GM18520 (cell line): ENCODE results near the gene CCDC40.
"Not testable (repeated sequence)": the region's sequence is repeated elsewhere in the genome, so short reads cannot be mapped to it uniquely, and the experiment has no call there.

ENCODE experiments used
- ATAC-seq: cut with Tn5 transposase; IDR thresholded peaks from one replicate; pipeline ENCODE4 v1.9.1; 2021; ENCODE audit not compliant: unreplicated experiment

Gene CCDC40

DNA sequence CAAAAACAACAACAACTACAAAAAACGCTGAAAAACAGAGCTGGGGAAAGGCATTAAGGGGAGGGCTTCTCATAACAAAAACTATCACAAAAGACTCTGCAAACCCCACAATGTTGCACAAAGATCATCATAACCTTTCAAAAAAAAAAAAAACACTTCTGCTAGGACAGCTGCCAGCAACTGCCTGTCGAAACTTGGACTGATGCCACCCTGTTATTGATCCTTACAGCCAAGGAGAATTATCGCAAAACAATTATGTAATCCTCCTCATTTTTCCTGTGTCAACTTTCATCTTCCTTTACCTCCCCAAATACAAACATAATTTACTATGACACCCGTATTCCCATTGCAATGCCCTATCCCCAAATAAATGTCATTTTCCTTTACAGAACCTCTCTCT is 9.3 kb downstream of the CCDC40 start:
- no peak for ATAC-seq

DNA sequence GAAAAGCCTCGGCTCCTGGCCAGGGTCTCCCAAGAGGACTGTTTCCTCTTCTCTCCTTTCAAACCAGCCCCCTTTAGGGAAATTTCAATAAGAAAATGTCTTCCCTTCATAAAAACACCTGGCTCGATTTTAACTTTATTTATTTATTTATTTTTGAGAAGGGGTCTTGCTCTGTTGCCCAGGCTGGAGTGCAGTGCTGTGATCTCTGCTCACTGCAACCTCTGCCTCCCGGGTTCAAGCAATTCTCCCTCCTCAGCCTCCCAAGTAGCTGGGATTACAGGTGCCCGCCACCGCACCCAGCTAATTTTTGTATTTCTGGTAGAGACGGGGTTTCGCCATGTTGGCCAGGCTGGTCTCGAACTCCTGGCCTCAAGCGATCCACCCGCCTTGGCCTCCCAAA is 10.3 kb downstream of the CCDC40 start:
- ATAC-seq: not testable (repeated sequence)

DNA sequence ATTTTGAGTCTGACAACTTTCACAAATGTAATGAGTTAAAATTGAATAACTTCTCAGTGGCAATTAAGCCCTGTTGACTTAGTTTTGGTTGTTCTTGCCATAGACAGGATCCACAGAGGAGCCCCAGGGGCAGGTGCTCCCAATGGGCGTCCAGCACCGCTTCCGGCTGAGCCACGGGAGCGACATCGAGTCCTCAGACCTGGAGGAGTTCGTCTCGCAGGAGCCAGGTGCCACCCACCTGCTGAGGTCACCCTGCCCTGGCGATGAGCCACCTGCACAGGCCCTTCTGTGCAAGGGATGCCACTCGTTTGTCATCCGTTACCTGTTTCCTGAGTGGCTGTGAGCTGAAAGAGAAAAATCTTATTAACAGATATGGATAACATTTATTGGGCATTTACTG is 10.7 kb downstream of the CCDC40 start:
- no peak for ATAC-seq

DNA sequence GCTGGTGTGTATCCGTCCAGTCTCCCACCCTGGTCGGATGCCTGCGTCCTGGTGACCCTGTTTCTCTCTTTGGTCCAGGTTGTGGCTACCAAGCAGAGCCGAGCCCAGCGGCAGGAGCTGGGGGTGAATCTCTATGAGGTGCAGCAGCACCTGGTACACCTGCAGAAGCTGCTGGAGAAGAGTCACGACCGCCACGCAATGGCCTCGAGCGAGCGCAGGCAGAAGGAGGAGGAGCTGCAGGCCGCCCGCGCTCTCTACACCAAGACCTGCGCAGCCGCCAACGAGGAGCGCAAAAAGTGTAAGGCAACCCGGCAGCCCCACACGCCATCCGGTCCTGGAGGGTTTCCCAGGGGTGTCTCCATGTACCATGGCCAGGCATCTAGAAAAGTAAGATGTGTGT is 13.5 kb downstream of the CCDC40 start:
- ATAC-seq: no peak

DNA sequence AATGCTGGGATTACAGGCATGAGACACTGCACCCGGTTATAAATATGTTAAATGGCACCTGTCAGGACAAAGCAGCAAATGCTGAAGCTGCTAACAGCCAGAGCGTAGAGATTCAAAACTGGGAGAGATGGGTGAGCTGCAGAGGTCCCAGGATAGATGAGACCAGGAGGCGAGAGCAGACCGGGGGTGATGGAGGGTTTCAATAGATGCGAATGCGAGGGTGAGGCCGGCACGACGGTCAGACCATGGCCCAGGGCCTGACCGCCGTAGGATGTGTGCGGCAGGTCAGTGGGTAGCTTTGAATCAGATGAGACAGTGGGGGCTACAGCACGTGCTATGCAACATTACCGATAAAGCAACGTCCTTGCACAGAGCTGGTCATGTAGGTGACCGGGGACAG is 14.3 kb downstream of the CCDC40 start:
- no peak for ATAC-seq

DNA sequence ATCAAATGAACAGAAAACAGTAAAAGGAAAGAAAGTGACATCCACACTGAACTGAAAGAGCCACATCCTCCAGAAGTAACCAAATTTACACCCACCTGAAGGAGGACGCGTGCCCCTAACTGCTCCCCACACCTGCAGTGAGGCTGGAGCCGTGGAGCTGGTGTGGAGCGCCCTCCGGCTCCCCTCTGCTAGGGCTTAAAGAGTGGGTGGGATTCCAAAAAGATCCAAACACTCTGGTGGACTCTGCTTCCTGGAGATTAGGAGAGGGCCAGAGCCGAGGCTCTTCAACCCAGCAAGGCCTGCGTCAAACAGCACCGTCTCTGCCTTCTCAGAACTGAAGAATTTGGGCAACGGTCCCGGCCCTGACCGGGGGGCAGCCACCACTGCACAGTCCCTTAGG is 15.2 kb downstream of the CCDC40 start:
- no peak for ATAC-seq

DNA sequence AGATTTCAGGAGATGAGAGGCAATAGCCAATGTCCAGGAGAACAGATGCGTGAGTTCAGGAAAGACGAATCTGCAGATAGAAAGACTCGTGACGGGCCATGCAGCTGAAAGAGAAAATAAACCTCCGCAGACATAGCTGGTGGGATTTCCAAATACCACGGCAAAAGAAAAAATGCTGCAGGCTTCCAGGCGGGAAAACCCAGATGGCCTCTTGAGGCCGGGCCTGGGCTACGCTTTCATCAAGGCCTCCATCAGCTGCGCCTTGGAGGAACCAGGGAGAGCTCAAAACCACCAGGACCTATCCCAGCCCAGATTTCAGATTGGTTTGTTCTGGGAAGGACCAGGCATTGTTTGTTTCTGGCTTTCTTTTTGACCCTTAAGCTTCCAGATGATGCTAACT is 16.7 kb downstream of the CCDC40 start:
- ATAC-seq: no peak

DNA sequence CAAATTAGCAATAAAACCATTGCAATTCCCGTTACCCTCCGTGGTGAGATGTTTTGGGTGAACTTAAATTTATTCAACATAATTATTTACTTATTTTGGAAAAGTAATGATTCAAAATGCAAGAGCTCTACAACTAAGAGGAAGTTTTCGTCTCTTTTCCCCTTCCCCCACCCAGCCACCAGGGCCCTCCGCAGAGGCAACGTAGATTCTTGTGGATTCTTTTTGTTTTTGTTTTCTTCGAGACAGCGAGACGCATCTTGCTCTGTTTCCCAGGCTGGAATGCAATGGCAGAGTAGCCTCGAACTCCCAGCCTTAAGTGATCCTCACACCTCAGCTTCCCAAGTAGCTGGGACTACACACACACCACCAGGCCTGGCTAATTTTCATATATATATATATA is 19.2 kb downstream of the CCDC40 start:
- no peak for ATAC-seq

DNA sequence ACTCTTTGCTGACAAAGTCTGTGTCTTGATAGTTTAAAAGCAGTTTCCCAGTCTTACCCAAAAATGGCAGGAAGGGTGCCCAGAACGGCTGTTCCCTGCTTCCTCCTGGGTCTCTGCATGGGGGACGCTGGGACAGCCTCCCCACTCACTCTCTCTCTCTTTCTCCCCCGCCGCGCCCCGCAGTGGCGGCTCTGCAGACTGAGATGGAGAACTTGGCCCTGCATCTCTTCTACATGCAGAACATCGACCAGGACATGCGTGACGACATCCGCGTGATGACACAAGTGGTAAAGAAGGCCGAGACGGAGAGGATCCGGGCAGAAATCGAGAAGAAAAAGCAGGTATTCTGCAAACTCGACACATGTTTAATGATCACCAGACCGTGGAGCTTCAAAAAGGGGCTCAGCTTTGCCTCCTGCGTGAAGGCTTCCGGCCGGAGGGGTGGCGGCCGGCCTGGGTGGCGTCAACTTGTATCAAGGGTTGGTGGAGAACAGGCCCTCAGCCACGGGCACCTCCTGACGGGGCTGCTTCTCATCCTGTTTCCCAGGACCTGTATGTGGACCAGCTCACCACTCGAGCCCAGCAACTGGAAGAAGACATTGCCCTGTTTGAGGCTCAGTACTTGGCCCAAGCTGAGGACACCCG is 22.0 kb downstream of the CCDC40 start:
- ATAC-seq: no peak

DNA sequence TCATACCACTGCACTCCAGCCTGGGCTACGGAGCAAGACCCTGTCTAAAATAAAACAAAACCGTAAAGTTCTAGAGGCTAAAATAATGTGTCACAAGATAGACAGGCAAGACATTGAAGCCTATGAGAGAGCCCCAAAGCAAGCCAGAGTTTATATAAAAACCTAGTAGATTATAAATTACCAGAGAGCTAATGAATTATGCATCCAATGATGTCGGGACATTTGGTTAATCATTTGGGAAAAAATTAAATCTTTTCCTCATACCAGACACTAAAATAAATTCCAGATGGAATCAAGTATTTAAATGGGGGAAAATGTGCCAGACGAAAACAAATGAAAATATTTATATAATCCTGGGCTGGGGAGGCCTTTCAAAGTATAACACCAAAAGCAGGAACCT is 24.2 kb downstream of the CCDC40 start:
- ATAC-seq: no peak

DNA sequence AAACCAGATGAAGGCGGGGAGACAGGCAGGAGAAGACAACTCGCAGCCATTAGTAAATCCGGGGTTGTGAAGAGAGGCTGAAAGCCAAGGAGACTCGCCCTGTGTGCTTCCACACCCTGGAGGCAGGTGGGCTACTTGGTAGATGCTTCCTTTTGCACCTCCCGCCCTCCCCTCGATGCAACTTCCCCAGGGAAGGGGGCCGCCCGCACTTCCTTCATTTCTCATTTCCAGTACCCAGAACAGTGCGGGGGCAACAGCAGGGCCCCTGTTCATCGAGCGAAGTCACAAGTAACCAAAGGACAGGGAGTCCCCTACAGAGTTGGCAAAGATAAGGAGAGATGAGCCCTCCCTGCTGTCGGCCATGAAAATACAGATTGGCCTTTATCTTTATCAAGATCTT is 25.0 kb downstream of the CCDC40 start:
- ATAC-seq: no peak

DNA sequence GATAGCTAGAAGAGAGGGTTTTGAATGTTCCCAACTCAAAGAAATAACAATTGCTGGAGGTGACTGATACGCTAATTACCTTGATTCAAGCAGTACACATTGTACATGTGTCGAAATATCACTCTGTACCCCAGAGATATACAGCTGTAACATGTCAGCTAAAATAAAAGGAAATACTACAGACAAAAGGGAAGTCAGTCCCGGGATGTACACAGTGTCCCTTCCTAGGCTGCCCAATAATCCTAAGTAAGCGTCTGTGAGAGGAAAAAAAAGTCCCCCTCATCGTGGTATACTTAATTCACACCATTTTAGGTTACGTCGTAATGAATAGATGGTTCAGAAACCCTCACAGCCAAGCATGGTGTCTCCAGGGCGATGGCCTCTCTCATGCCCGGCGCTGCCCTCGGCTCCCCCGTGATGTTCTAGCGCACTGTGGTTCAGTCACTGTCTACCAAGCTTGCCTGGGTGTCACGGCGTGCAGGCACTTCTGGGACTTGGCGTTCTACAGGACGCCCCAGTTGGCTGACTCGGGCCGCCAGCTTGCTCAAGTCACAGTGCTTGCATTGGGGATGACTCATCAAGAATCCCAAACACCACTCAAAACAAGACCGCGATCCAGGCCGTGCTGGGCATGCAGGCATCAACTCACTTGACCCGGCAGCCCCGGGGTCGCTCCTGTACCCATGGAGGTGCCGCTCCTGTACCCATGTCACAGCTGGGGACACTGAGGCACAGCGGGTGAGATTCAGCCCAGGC is 27.6 kb downstream of the CCDC40 start:
- no peak for ATAC-seq

DNA sequence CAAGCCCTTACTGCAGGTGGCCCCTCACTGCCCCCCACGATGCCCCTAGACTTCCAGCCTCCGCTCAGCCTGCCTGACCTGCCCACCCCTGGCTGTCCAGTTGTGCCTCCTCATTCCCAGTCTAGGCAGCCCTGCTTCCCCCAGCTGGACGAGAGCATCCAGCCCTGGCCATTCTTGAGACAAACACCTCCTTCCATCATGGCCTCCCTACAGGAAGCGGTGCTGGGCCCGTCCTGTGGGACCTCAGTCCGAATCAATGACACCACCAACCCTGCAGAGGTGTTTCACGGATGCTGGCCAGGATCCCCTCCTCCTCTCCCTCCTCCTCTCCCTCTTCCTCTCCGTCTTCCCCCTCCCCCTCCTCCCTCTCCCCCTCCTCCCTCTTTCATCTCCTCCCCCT is 28.3 kb downstream of the CCDC40 start:
- no peak for ATAC-seq

DNA sequence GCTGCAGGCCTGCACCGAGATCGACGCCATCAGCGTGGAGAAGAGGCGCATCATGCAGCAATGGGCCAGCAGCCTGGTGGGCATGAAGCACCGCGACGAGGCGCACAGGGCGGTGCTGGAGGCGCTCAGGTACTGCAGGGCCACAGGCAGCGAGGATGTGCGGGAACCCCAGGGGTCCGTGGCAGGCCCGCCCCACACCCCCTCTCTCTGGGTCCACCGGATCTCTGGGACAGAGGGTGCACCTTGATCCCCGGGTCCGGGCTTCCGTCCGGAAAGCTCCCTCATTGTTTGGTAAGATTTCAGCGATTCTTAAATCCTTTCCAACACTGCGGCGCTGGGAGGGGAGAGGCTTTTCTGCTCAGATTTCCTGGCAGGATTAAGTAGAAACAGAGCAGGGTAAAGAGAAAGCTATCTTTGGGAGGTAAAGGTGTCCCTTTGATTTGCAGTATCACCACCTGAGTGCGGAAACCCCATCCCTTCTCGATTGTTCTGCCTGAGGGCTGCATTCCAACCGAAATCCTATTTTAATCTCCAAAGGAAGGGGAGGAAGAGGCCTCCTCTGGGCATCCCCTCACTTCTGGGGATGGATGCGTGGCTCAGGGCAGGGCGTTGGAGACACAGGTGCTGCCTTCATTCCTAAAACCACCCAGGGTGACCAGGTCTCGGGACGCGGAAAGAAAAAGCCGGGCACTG is 29.2 kb downstream of the CCDC40 start:
- no peak for ATAC-seq

DNA sequence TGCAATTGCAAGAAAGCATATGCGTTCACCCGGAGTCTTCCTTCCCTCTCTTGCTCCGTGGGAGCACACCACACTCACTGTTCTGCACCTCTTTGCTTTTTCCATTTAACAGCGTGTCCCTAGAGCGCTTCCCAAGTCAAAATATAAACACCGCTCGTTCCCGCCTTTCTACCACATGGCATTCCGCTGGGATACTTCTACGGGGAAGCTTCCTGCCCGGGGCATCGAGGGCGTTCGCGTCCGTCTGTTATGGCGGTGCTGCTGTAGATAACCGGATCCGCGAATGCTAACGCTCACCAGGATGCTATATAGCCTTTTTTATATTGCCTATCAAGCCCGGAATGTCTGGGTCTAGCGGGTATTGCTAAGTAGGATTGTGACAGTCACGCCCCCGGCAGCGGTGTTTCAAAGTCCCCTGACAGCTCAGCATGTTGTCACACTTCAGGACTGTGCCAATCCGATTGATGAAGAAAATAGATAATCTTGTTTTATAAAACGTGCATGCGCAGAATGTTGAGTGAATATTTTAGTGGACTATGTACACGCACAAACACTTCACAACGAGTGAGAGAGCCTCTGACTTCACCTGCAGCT is 31.0 kb downstream of the CCDC40 start:
- ATAC-seq: no peak

DNA sequence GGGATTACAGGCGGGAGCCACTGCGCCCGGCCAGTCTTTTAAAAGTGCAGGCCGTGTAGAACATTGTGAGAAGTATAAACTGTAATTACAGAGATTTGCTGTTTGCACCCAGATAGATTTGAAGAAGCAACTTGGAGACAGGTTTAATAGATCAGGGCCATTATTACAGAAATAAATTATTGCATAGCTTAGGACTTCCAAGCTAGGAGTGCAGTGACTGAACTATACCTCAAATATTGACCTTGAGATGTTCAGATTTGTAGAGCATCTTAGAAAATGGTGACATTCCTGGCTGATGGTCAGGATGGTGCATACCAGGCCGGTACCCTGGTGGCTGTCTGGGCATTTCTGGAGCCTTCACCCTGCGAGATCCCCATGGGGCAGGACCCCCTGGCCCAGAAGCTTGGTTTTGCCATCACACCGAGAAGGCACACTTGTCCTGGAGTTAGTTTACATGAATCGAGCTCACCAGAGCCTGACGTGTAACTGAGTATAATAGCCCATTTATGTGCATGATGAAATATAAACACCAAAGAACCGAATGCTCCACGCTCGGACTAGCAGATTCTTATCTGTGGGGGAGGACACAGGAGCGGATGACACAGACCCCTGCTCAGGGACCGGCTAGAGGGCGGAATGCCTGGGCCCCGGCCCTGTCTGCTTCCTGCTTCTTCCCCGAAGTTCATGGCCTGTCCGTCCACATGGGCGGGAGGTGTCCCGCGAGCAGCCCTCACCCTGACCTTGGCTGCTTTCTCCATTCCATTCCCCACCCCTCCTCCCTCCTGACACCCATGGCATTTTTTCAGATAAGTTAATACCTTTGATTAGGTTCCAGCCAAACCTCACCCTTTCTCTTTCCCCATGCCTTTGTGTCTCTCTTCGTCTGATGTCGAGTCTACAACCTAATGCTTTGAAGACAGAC is 32.1 kb downstream of the CCDC40 start:
- no peak for ATAC-seq

DNA sequence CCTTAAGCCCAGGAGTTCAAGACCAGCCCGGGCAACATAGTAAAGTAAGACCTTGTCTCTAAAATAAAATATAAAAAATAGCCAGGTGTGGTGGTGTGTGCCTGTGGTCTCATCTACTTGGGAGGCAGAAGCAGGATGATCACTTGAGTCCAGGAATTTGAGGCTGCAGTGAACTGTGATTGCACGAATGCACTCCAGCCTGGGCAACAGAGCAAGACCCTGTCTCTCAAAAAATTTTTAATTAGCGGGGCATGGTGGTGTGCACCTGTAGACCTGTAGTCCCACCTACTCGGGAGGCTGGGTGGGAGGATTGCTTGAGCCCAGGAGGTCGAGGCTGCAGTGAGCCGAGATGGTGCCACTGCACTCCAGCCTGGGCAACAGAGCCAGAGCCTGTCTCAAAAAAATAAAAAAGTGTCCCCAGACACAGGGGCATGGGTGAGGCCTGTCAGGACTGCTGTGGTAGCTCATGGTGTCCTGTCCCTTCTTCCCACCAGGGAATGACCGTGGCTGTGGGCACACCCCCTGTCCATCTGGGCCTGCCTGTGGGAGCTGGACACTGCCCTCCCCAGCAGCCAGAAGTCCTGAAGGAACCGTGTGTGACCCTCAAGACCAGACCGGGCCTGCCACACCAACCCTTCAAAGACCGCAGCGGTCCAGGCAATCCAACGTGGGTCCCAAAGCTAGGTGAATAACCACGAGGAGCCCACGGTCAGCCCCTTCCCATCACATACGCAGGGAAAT is 34.1 kb downstream of the CCDC40 start:
- ATAC-seq: no peak

DNA sequence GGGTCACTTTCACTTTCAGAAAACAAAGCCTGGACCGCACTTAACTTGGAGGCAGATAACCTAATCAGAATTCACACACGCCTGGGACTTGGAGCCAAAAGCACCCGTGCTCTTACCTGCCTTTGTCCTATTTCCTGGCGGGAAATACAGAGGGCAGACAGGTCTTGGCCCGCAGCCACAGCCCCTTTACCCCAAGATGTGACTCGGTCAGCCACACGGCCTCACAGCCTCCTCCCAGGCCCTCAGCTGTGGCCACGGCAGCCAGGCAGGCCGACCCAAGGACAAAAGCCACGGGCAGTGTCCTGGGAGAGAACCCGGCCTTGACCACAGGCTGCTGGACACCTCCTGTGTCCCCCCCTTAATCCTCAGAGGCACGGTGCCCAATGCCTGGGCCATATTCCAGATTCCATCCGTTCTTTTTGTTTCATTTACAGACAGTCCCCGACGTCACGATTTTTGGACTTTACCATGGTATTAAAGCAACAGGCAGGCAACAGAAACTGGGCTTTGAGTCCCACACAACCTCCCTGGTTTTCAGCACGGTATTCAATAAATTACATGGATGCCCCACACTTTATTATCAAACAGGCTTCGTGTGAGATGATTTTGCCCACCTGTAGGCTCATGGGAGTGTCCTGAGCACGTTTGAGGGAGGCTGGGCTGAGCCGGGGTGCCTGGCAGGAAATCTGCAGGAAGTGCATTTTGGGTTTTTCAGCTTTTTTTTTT is 34.8 kb downstream of the CCDC40 start:
- ATAC-seq: no peak

DNA sequence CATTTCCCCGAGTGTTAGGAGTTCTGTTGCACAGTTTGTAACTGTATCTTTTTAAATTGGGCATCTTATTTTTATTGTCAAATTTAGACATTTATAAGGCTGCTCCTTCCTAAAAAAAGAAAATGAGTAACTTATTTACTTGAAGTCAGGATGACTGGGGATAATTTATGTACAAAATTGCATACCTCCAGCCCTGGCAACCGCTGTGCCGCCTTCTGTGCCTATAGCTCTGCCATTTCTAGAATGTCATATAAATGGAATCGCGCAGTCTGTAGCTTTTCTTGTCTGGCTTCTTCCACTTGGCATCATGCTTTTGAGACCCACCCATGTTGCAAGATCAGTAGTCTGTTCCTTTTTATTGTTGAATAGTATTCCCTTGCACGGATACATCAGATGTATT is 36.0 kb downstream of the CCDC40 start:
- ATAC-seq: no peak

DNA sequence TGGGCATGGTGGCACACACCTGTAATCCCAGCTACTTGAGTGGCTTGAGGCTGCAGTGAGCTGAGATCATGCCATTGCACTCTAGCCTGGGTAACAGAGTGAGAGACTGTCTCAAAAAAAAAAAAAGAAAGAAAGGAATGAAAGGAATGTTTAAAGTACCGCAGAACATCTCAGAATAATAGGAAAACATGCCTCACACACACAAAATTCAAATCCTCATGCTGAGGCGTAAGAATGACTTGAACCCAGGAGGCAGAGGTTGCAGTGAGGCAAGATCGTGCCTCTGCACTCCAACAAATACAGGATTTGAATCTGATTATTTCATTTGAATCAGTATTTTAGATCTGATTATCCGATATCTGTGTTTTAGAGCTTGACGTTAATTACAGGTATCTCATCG is 43.6 kb downstream of the CCDC40 start:
- ATAC-seq: no peak
